CD14-positive monocyte (primary cell): ENCODE measurements around the gene ABCE1. TPM values are rescaled to one million over a fixed set of nuclear protein-coding genes. Genes with fewer than 3 reads are reported as not detected.

ENCODE experiments used
- DNase-seq, 3 donors: peaks; one replicate each; pipeline ENCODE4 v3.0.0-alpha.2; 2011 to 2022
- H2AFZ ChIP-seq: 2 replicates; pipeline ENCODE4 v1.6.0; 2012; ENCODE audit warnings: mild to moderate bottlenecking, low read depth, low read length, inconsistent platforms; ENCODE audit not compliant: insufficient read depth, poor library complexity, severe bottlenecking
- H3K27ac ChIP-seq, 2 donors: 1 replicate in 1 of 2; 2 replicates in 1 of 2; pipeline ENCODE4 v1.5.1; 2012 to 2013; ENCODE audit warnings: low read length in 2 of 2, control low read depth in 1 of 2, inconsistent platforms in 1 of 2, low read depth in 1 of 2, mild to moderate bottlenecking in 1 of 2
- H3K27me3 ChIP-seq, 2 donors: one replicate each; pipeline versions ENCODE4 v1.6.0 to v1.6.1; 2011 to 2013; ENCODE audit warnings: low read length in 2 of 2; ENCODE audit not compliant: control insufficient read depth in 2 of 2, insufficient read depth in 2 of 2
- H3K36me3 ChIP-seq, 2 donors: replicated peaks in 1 of 2; 1 replicate in 1 of 2; 2 replicates in 1 of 2; pipeline versions ENCODE4 v1.5.1 to v1.6.1; 2012 to 2013; ENCODE audit warnings: low read length in 2 of 2, control low read depth in 1 of 2, inconsistent platforms in 1 of 2, mild to moderate bottlenecking in 1 of 2; ENCODE audit not compliant: insufficient read depth in 2 of 2, control insufficient read depth in 1 of 2
- H3K4me1 ChIP-seq, 2 donors: 1 replicate in 1 of 2; 2 replicates in 1 of 2; pipeline versions ENCODE4 v1.5.1 to v1.6.1; 2012 to 2013; ENCODE audit warnings: low read length in 2 of 2, control low read depth in 1 of 2, inconsistent platforms in 1 of 2, mild to moderate bottlenecking in 1 of 2, moderate library complexity in 1 of 2; ENCODE audit not compliant: insufficient read depth in 2 of 2, control insufficient read depth in 1 of 2
- H3K4me2 ChIP-seq: replicated peaks from 2 replicates; pipeline ENCODE3; 2012; ENCODE audit warnings: low read length, moderate library complexity, mild to moderate bottlenecking; ENCODE audit not compliant: poor library complexity, severe bottlenecking; ENCODE audit errors: extremely low read depth
- H3K4me3 ChIP-seq, 3 experiments: fragments of 200-600 bp in 1 of 3; sonication (generic) in 1 of 3; replicated peaks in 1 of 3; 1 replicate in 2 of 3; 2 replicates in 1 of 3; pipeline ENCODE4 v1.5.1; 2011 to 2013; ENCODE audit warnings: low read length in 3 of 3, mild to moderate bottlenecking in 3 of 3, control low read depth in 2 of 3, low read depth in 2 of 3, inconsistent platforms in 1 of 3, moderate library complexity in 1 of 3
- H3K79me2 ChIP-seq: 2 replicates; pipeline ENCODE4 v1.6.0; 2012; ENCODE audit warnings: mild to moderate bottlenecking, control low read depth, inconsistent platforms, low read length, moderate library complexity; ENCODE audit not compliant: insufficient read depth
- H3K9ac ChIP-seq: 2 replicates; pipeline ENCODE4 v1.6.0; 2017; ENCODE audit warnings: low read length, mild to moderate bottlenecking; ENCODE audit not compliant: insufficient read depth, poor library complexity, severe bottlenecking
- H3K9me3 ChIP-seq, 2 donors: replicated peaks in 1 of 2; 1 replicate in 1 of 2; 2 replicates in 1 of 2; pipeline versions ENCODE4 v1.5.1 to v1.6.1; 2012 to 2013; ENCODE audit warnings: low read length in 2 of 2, control low read depth in 1 of 2; ENCODE audit not compliant: control insufficient read depth in 1 of 2, insufficient read depth in 1 of 2
- H4K20me1 ChIP-seq: 2 replicates; pipeline ENCODE4 v1.6.0; 2012; ENCODE audit warnings: mild to moderate bottlenecking, low read length, control low read depth, moderate library complexity; ENCODE audit not compliant: insufficient read depth
- H3K27ac Mint-ChIP-seq, 7 donors: one replicate each; pipeline ENCODE4 v1.8.0; 2020; ENCODE audit warnings: mild to moderate bottlenecking in 7 of 7, mixed read lengths in 7 of 7, moderate library complexity in 6 of 7, inconsistent platforms in 2 of 7
- H3K27me3 Mint-ChIP-seq, 3 donors: one replicate each; pipeline ENCODE4 v1.8.0; 2021 to 2022; ENCODE audit warnings: low read depth in 3 of 3, mild to moderate bottlenecking in 3 of 3, mixed read lengths in 3 of 3, moderate library complexity in 3 of 3, inconsistent platforms in 1 of 3
- H3K36me3 Mint-ChIP-seq, 2 donors: one replicate each; pipeline ENCODE4 v1.8.0; 2020; ENCODE audit warnings: mixed read lengths in 2 of 2, inconsistent platforms in 1 of 2, mild to moderate bottlenecking in 1 of 2
- H3K4me1 Mint-ChIP-seq: one replicate; pipeline ENCODE4 v1.8.0; 2020; ENCODE audit warnings: mild to moderate bottlenecking, mixed read lengths
- H3K4me3 Mint-ChIP-seq, 2 donors: one replicate each; pipeline ENCODE4 v1.8.0; 2020; ENCODE audit warnings: mild to moderate bottlenecking in 2 of 2, mixed read lengths in 2 of 2, moderate library complexity in 1 of 2
- H3K9me3 Mint-ChIP-seq, 7 donors: one replicate each; pipeline ENCODE4 v1.8.0; 2020 to 2022; ENCODE audit warnings: mixed read lengths in 7 of 7, mild to moderate bottlenecking in 6 of 7, moderate library complexity in 6 of 7, inconsistent platforms in 2 of 7
- CTCF ChIP-seq: fragments of 200-600 bp; IDR thresholded peaks from one replicate; pipeline ENCODE4 v1.8.0; 2022; ENCODE audit warnings: antibody characterized with exemption, mild to moderate bottlenecking
- WGBS: methylation state at CpG from one replicate; pipeline ENCODE4 v1.1.5; 2013; ENCODE audit warnings: missing lambda C conversion rate; ENCODE audit not compliant: insufficient coverage; 5-methylcytosine and 5-hydroxymethylcytosine counted together
- intact Hi-C, 2 donors: fragments of 100-400 bp; cut with micrococcal nuclease; formaldehyde crosslinking; loops; one replicate each; pipeline versions ENCODE4 v1.15.0 to v1.15.1; 2023
- polyA plus RNA-seq, 3 donors: library from polyadenylated mRNA; depleted of rRNA in 1 of 3; unstranded in 2 of 3; stranded (reverse) in 1 of 3; fragments of 300-500 nt in 2 of 3; fragments of >200 nt in 1 of 3; fragmentation: Illumina TruSeq in 2 of 3; gene quantifications; 1 replicate in 2 of 3; 2 replicates in 1 of 3; pipeline ENCODE4 v1.2.3, GENCODE V29; 2012 to 2021
- small RNA-seq: library from RNA; depleted of rRNA; stranded (forward); fragments of <200 nt; gene quantifications from one replicate; pipeline ENCODE3, GENCODE V24; 2012; ENCODE audit warnings: low read depth; ENCODE audit not compliant: insufficient read length

The ABCE1 gene
- polyA plus RNA-seq, 3 donors, result 22.1 to 25.0 (median 23.7) TPM

GRCh38 chr4:145178740-145179280 lies 80.7 kb downstream of the ABCE1 start:
- Histone ChIP-seq H3K79me2 (peaks cover 62% of the 10 kb centered on the region), H3K4me2 (peak overlapping the region; percentile 90), H3K4me1 (peaks cover 30 to 34% of the 10 kb centered on the region in 2 donors), H3K27me3 (no peaks in the 10 kb centered on the region), H2AFZ (peak overlapping the region; percentile 81), H3K36me3 (peaks cover 8 to 13% of the 10 kb centered on the region in 2 donors), H3K4me3 (peak overlapping the region; percentile 65 to 96 (median 80)), H3K27ac (peak overlapping the region; percentile 76 to 93), H4K20me1 (peaks cover 37% of the 10 kb centered on the region), H3K9ac (peak overlapping the region; percentile 94), H3K9me3 (no peaks in the 10 kb centered on the region)
- Mint-ChIP-seq H3K27me3 (peaks cover 0 to 3% (median 2%) of the 10 kb centered on the region in 3 donors), H3K4me3 (peak overlapping the region; percentile 85 to 93), H3K27ac (peak overlapping the region; percentile 92 to 98 (median 94)), H3K4me1 (peaks cover 41% of the 10 kb centered on the region), H3K36me3 (peaks cover 9 to 11% of the 10 kb centered on the region in 2 donors), H3K9me3 (no peaks in the 10 kb centered on the region)
- intact Hi-C loops, result no loop called here
- no CpG with 5 or more reads among the region's 5 CpGs for WGBS
- DNase-seq, result no peak
- no peak for TF ChIP-seq CTCF

Small RNA genes lying within 50 kb of the gene (small RNA-seq; reads per million reads assigned to genes)
- gene RF00019, result not detected

Other genes with a start within 250 kb of the ABCE1 start
- 10 to 100 TPM; 11.1 to 25.4 (median 21.3) TPM for gene ANAPC10, start 115 bp upstream of the ABCE1 start, polyA plus RNA-seq
- 10 to 100 TPM in 1 of 3 donors, 1 to 10 TPM in 2; 7.5 to 14.4 (median 9.0) TPM for gene OTUD4, start 82.3 kb downstream of the ABCE1 start, polyA plus RNA-seq